ENCODE data around the gene KBTBD12.

The KBTBD12 gene

GRCh38 chr3:127960421-127960965 is 45.5 kb downstream of the KBTBD12 start:
- H3K4me3 ChIP-seq (ENCODE audit: low read length): no peak overlapping the region
- no peak for DNase-seq (ENCODE audit: low read depth)
- TF ChIP-seq CTCF (IDR thresholded peaks at IDR 0.05; ENCODE audit: insufficient read depth, low read depth, low read length, missing control alignments): no peak

GRCh38 chr3:127961124-127961523 is 46.1 kb downstream of the KBTBD12 start:
- no peak for TF ChIP-seq CTCF (IDR thresholded peaks at IDR 0.05; ENCODE audit: insufficient read depth, low read depth, low read length, missing control alignments)
- H3K4me3 ChIP-seq (ENCODE audit: low read length): no peak overlapping the region
- no peak for DNase-seq (ENCODE audit: low read depth)

GRCh38 chr3:127961963-127962362 is 46.9 kb downstream of the KBTBD12 start:
- TF ChIP-seq CTCF (IDR thresholded peaks at IDR 0.05; ENCODE audit: insufficient read depth, low read depth, low read length, missing control alignments): no peak
- peak; percentile 99 for DNase-seq (ENCODE audit: low read depth)
- H3K4me3 ChIP-seq (ENCODE audit: low read length): no peak overlapping the region

GRCh38 chr3:127962937-127963336 is 47.9 kb downstream of the KBTBD12 start:
- H3K4me3 ChIP-seq (ENCODE audit: low read length): no peak overlapping the region
- TF ChIP-seq CTCF (IDR thresholded peaks at IDR 0.05; ENCODE audit: insufficient read depth, low read depth, low read length, missing control alignments): no peak
- DNase-seq (ENCODE audit: low read depth): no peak

GRCh38 chr3:127964053-127964452 is 49.0 kb downstream of the KBTBD12 start:
- DNase-seq (ENCODE audit: low read depth): peak; percentile 80
- H3K4me3 ChIP-seq (ENCODE audit: low read length): no peak overlapping the region
- no peak for TF ChIP-seq CTCF (IDR thresholded peaks at IDR 0.05; ENCODE audit: insufficient read depth, low read depth, low read length, missing control alignments)

GRCh38 chr3:127964816-127965215 is 49.8 kb downstream of the KBTBD12 start:
- H3K4me3 ChIP-seq (ENCODE audit: low read length): no peak overlapping the region
- TF ChIP-seq CTCF (IDR thresholded peaks at IDR 0.05; ENCODE audit: insufficient read depth, low read depth, low read length, missing control alignments): no peak
- DNase-seq (ENCODE audit: low read depth): no peak

- TF ChIP-seq CTCF (IDR thresholded peaks at IDR 0.05; ENCODE audit: insufficient read depth, low read depth, low read length, missing control alignments): no peak
- DNase-seq (ENCODE audit: low read depth): no peak
- no peak overlapping the region for H3K4me3 ChIP-seq (ENCODE audit: low read length)
Measured at GRCh38 chr3:127967316-127967715, 52.3 kb downstream of the KBTBD12 start.

All from epithelial cell of esophagus (primary cell).